GM21786 (cell line): ENCODE results near the gene CTNNBL1.
"Not testable (repeated sequence)": the region's sequence is repeated elsewhere in the genome, so short reads cannot be mapped to it uniquely, and the experiment has no call there.

Source experiments
- ATAC-seq: cut with Tn5 transposase; IDR thresholded peaks from one replicate; pipeline ENCODE4 v1.9.1; 2021; ENCODE audit not compliant: unreplicated experiment

CTNNBL1 gene

DNA sequence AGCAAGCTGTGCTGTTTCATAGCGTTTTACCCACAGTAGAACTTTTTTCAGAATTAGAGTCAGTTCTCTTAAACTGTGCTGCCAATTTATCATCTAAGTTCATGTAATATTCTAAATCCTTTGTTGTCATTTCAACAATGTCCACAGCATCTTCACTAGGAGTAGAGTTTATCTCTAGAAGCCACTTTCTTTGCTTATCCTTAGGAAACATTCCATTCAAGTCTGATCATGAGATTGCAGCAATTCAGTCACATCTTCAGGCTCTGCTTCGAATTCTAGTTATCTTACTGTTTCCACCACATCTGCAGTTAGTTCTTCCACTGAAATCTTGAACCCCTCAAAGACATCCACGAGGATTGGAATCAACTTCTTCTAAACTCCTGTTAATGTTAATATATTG, 12.5 kb downstream of the CTNNBL1 start:
- no peak for ATAC-seq

GRCh38 chr20:37711001-37711400, 17.2 kb downstream of the CTNNBL1 start:
- ATAC-seq: no peak

DNA sequence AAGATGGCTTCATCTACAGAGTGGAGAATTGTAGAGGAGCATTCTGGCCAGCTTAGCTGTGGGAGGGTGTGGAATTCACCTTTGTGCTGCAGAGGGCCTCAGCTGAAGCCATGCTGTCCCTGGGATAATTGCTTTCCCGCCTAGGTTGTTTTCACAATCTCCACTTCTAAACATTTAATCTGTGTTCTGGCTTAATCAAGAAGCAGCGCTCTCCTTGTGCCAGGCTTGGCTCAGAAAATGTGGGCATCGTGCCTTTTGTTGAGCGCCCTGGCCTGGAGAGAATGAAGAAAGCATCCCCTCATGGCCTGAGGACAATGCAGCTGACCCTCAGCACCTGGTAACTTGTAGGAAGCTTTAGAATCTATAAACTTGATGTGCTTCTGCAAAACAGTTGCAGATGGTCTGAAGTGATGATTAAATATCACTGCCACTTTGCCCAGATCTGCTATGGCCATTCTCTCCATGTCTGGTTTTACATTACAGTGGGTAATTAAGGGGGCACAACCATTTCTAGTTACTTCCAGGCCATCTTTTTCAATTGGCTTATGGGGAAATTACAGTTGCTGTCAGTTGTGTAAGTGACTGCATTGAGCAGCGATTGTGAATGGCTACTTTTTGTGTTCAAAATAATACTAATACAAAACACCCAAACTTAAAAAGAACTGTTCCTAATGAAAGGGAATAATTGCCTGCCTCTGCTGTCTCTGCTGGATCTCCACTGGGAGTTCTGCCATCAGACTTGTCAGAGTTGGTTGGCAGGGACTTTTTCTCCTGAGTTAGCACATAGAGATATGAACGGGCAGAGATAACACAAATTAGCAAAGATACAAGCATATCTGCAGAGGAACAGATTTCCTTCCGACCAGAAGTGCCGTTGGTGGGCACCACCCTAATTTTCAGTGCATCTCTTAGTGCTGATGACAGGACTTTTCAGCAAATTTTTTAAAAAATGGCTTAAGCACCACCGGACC, 18.4 kb downstream of the CTNNBL1 start:
- ATAC-seq: no peak

DNA sequence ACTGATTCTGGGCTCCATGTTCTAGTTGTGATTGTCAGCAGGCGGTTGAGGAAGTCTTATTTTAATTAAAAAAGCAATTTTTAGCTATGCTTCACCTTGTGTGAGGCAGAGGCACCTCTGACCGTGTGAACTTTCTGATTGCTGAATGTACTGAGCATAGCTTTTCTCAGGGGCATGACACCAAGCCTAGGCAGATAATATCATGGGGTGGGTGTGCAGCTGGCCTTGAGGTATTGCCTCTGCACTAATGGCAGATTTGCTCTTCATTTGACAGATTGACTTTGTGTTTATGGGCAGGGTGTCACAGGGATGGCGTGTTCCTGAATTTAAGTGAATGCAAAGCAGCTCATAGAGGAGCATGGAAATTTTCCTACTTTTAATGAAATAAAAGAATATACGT, 19.6 kb downstream of the CTNNBL1 start:
- ATAC-seq: no peak

GRCh38 chr20:37714978-37715672, 21.3 kb downstream of the CTNNBL1 start:
- ATAC-seq: no peak

- ATAC-seq: no peak
These were observed 27.9 kb downstream of the CTNNBL1 start for GRCh38 chr20:37721751-37722150.

DNA sequence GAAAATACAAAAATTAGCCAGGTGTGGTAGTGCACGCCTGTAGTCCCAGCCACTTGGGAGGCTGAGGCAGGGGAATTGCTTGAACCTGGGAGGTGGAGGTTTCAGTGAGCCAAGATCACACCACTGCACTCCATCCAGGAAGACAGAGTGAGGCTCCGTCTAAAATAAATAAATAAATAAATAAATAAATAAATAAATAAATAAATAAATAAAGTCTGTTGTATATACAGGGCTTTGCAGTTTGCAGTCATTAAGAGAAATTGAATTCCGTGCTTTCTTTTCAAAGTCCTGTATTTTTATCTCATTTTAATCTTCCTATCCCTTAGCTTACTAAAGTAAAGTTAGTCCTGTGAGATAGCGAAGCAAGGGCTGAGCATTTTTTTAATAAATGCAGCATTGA, 28.5 kb downstream of the CTNNBL1 start:
- not testable (repeated sequence) for ATAC-seq

GRCh38 chr20:37723668-37724067, 29.8 kb downstream of the CTNNBL1 start:
- ATAC-seq: no peak

- no peak for ATAC-seq
These were observed 31.3 kb downstream of the CTNNBL1 start for GRCh38 chr20:37725165-37725564.

GRCh38 chr20:37725855-37726254, 32.0 kb downstream of the CTNNBL1 start:
- no peak for ATAC-seq

GRCh38 chr20:37726321-37726720, 32.5 kb downstream of the CTNNBL1 start:
- ATAC-seq: no peak

GRCh38 chr20:37726971-37727956, 33.4 kb downstream of the CTNNBL1 start:
- ATAC-seq: no peak

DNA sequence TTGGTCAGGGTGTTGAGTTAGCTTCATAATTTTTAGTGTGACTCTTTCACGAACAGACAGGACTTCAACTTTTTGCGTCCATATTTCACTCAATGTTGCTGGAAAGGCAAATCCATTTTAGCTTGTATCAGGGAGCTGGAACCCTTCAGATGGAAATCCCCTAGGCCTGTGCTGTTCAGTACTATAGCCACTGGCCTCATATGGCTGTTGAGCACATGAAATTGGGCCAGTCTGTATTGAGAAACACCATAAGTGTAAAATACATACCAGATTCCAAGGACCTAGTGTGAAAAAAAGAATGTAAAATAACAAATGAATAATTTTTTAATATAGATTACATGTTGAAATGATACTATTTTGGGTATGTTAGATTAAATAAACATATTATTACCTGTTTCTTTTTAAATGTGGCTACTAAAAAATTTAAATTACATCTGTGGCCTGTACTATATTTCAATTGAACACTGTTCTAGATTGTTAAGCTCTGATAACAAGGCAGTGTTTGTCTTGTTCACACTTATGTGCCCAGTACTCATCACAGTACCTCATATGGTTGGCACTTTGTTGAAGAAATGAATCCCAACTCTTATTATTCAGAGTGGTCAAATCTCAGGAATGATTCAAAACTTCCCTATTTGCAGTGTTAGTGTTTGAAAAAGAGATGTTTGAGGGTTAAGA, 34.3 kb downstream of the CTNNBL1 start:
- no peak for ATAC-seq

DNA sequence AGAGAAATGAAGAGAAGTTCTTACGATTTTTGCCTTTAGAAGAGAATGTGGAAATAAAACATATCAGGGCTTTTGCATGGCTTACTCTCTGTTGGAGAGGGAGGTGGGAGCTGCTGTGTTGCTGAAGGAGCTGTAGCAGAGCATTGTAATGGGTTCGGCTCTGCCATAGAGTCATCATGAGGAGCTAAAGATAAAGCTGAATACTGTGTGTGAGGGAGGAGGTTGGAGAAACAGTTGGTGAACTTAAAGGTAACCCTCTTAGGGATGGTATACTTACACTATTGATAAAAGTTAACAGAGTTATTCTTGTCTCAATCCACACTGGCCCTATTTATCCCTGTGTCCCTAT, 34.8 kb downstream of the CTNNBL1 start:
- no peak for ATAC-seq

GRCh38 chr20:37729452-37729851, 35.6 kb downstream of the CTNNBL1 start:
- ATAC-seq: no peak

GRCh38 chr20:37729909-37730308, 36.1 kb downstream of the CTNNBL1 start:
- ATAC-seq: no peak

GRCh38 chr20:37733416-37733815, 39.6 kb downstream of the CTNNBL1 start:
- no peak for ATAC-seq

DNA sequence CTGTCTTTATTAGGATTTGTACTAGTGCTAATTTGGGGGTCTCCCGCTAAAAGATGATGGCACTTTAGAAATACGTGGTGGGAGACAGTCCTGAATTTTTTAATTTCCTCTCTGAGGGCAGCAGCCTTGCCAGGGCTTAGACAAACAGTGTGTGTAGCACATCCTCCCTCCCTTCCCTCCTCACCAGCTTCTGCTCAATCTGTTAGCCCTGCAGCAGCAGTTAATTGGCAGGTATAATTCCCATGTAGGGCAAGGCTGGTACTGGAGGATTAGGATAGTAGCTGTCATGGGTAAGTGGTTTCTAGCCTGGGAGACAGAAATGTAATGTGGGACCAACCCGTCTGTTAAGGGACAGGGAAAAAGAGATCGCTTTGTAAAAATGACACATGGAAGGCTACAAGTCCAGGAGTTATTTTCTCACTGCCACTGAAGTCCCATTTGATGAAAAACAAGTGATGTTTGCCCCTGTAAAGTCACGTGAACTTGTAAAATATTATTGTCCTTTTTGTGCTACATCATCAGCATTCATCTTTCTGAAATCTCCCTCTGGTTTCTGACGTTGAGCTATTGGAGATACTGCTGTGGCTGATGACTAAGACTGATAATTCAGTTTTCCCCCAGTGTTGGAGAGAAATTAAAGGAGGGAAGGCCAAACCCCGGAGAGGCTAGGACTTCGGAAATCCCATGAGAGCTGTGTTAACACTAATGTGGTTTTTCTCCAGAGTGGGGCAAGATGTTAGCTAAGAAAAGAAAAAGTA, 40.6 kb downstream of the CTNNBL1 start:
- no peak for ATAC-seq

- ATAC-seq: no peak
These were observed 41.7 kb downstream of the CTNNBL1 start for GRCh38 chr20:37735541-37735940.

- ATAC-seq: no peak
These were observed 42.3 kb downstream of the CTNNBL1 start for GRCh38 chr20:37736132-37736531.
